Endothelial cell (in vitro differentiated cells): ENCODE measurements around the gene TAL1. TPM values are rescaled to one million over a fixed set of nuclear protein-coding genes. Genes with fewer than 3 reads are reported as not detected.

ENCODE experiments used
- DNase-seq: peaks from one replicate; pipeline ENCODE4 v3.0.0; 2021; ENCODE audit warnings: low spot score
- H3K27ac Mint-ChIP-seq: one replicate; pipeline ENCODE4 v1.8.0; 2021; ENCODE audit warnings: mixed read lengths, inconsistent platforms; ENCODE audit not compliant: unreplicated experiment
- H3K27me3 Mint-ChIP-seq: one replicate; pipeline ENCODE4 v1.8.0; 2021; ENCODE audit warnings: mild to moderate bottlenecking, moderate library complexity, mixed read lengths, inconsistent platforms; ENCODE audit not compliant: unreplicated experiment
- H3K36me3 Mint-ChIP-seq: one replicate; pipeline ENCODE4 v1.8.0; 2021; ENCODE audit warnings: mild to moderate bottlenecking, low read depth, mixed read lengths, inconsistent platforms; ENCODE audit not compliant: unreplicated experiment
- H3K4me1 Mint-ChIP-seq: one replicate; pipeline ENCODE4 v1.8.0; 2021; ENCODE audit warnings: mild to moderate bottlenecking, mixed read lengths, inconsistent platforms; ENCODE audit not compliant: unreplicated experiment
- H3K4me3 Mint-ChIP-seq: one replicate; pipeline ENCODE4 v1.8.0; 2021; ENCODE audit warnings: mild to moderate bottlenecking, mixed read lengths, inconsistent platforms; ENCODE audit not compliant: unreplicated experiment
- H3K9me3 Mint-ChIP-seq: one replicate; pipeline ENCODE4 v1.8.0; 2021; ENCODE audit warnings: mixed read lengths, inconsistent platforms; ENCODE audit not compliant: unreplicated experiment
- CTCF ChIP-seq: fragments of 200-600 bp; sonication (generic); IDR thresholded peaks from one replicate; pipeline ENCODE4 v1.5.0; 2021; ENCODE audit warnings: antibody characterized with exemption; ENCODE audit not compliant: unreplicated experiment
- total RNA-seq: library from RNA; stranded (reverse); fragmentation: NEBNext Ultra II Directional; extraction: Animal tissue kit (Norgen Biotek cat#: 25700); gene quantifications from one replicate; pipeline ENCODE4 v1.2.1, GENCODE V29; 2021; ENCODE audit not compliant: unreplicated experiment

TAL1 gene
- total RNA-seq, 1 donor from 2014 or later = 199 TPM

- Mint-ChIP-seq H3K4me3 (peak overlapping the region; percentile 100), H3K36me3 (peaks cover 49% of the 10 kb centered on the region), H3K27me3 (peaks cover 40% of the 10 kb centered on the region), H3K27ac (peak overlapping the region; percentile 100), H3K4me1 (peaks cover 42% of the 10 kb centered on the region), H3K9me3 (no peaks in the 10 kb centered on the region)
- TF ChIP-seq CTCF = no peak
- DNase-seq = no peak
Observed at GRCh38 chr1:47226839-47227215, 5.2 kb downstream of the TAL1 start.

GRCh38 chr1:47226121-47226838, 5.7 kb downstream of the TAL1 start:
- Mint-ChIP-seq H3K36me3 (peaks cover 43% of the 10 kb centered on the region), H3K9me3 (no peaks in the 10 kb centered on the region), H3K27me3 (peaks cover 38% of the 10 kb centered on the region), H3K4me1 (peaks cover 42% of the 10 kb centered on the region), H3K4me3 (peak overlapping the region; percentile 100), H3K27ac (peak overlapping the region; percentile 100)
- TF ChIP-seq CTCF = no peak
- peak; percentile 41 for DNase-seq

GRCh38 chr1:47225430-47226100, 6.5 kb downstream of the TAL1 start:
- no peaks in the 10 kb centered on the region for H3K9me3 Mint-ChIP-seq
- no peak for TF ChIP-seq CTCF

GRCh38 chr1:47224676-47225399, 7.2 kb downstream of the TAL1 start:
- H3K27ac Mint-ChIP-seq = no peak overlapping the region
- H3K9me3 Mint-ChIP-seq = no peaks in the 10 kb centered on the region
- peak; percentile 26 for DNase-seq
- peaks cover 34% of the 10 kb centered on the region for H3K27me3 Mint-ChIP-seq
- H3K4me1 Mint-ChIP-seq = peaks cover 51% of the 10 kb centered on the region
- no peak overlapping the region for H3K4me3 Mint-ChIP-seq
- peaks cover 34% of the 10 kb centered on the region for H3K36me3 Mint-ChIP-seq
- TF ChIP-seq CTCF = no peak

More at GRCh38 chr1:47225430-47226100, 6.5 kb downstream of the TAL1 start:
- peaks cover 40% of the 10 kb centered on the region for H3K27me3 Mint-ChIP-seq
- H3K4me1 Mint-ChIP-seq = peaks cover 49% of the 10 kb centered on the region
- DNase-seq = peak; percentile 57
- H3K27ac Mint-ChIP-seq = peak overlapping the region; percentile 100
- H3K4me3 Mint-ChIP-seq = peak overlapping the region; percentile 100
- peaks cover 42% of the 10 kb centered on the region for H3K36me3 Mint-ChIP-seq
